Naive thymus-derived CD4-positive, alpha-beta T cell (primary cell): ENCODE measurements around the gene ATP8A1. TPM values are rescaled to one million over a fixed set of nuclear protein-coding genes. Genes with fewer than 3 reads are reported as not detected.

Source experiments
- ATAC-seq: fragments of 150-1000 bp; cut with Tn5 transposase; 2 replicates; pipeline ENCODE4 v1.10.0; 2021; ENCODE audit warnings: mild to moderate bottlenecking, moderate library complexity
- CTCF ChIA-PET: fragments of 350-600 bp; sonication (Branson Sonifier 250); formaldehyde crosslinking; loops from one replicate; lab custom pipeline; 2021; ENCODE audit warnings: antibody characterized with exemption; lab: Charles Lee
- POLR2A ChIA-PET: fragments of 350-600 bp; sonication (Branson Sonifier 250); formaldehyde crosslinking; loops from one replicate; lab custom pipeline; 2021; ENCODE audit warnings: antibody characterized with exemption, inconsistent platforms; lab: Charles Lee
- DNase-seq, 9 donors: peaks; one replicate each; pipeline versions ENCODE4 v3.0.0 to v3.0.0-alpha.2; 2020 to 2022; ENCODE audit warnings: mixed read lengths in 1 of 9
- H3K27ac ChIP-seq: one replicate; pipeline ENCODE4 v1.7.0; 2013; ENCODE audit warnings: mild to moderate bottlenecking, low read depth, low read length, moderate library complexity
- H3K27me3 ChIP-seq, 2 donors: one replicate each; pipeline ENCODE4 v1.7.0; 2013; ENCODE audit warnings: low read length in 2 of 2, mild to moderate bottlenecking in 2 of 2, moderate library complexity in 2 of 2; ENCODE audit not compliant: control insufficient read depth in 2 of 2, insufficient read depth in 2 of 2
- H3K36me3 ChIP-seq, 3 experiments: 1 replicate in 2 of 3; 2 replicates in 1 of 3; pipeline ENCODE4 v1.7.0; 2013; ENCODE audit warnings: low read length in 3 of 3, mild to moderate bottlenecking in 3 of 3, moderate library complexity in 1 of 3; ENCODE audit not compliant: insufficient read depth in 3 of 3, control insufficient read depth in 2 of 3
- H3K4me1 ChIP-seq, 2 donors: one replicate each; pipeline ENCODE4 v1.7.0; 2013; ENCODE audit warnings: low read length in 2 of 2, mild to moderate bottlenecking in 2 of 2, moderate library complexity in 1 of 2; ENCODE audit not compliant: control insufficient read depth in 2 of 2, insufficient read depth in 2 of 2
- H3K4me3 ChIP-seq: 2 replicates; pipeline ENCODE4 v1.7.0; 2013; ENCODE audit warnings: mild to moderate bottlenecking, low read length
- H3K9me3 ChIP-seq, 3 experiments: 1 replicate in 2 of 3; 2 replicates in 1 of 3; pipeline ENCODE4 v1.7.0; 2013; ENCODE audit warnings: low read length in 3 of 3; ENCODE audit not compliant: control insufficient read depth in 2 of 3
- H3K27ac Mint-ChIP-seq, 9 donors: one replicate each; pipeline ENCODE4 v1.8.0; 2020 to 2022; ENCODE audit warnings: mixed read lengths in 9 of 9, mild to moderate bottlenecking in 8 of 9, moderate library complexity in 5 of 9, inconsistent platforms in 2 of 9
- H3K27me3 Mint-ChIP-seq, 5 donors: one replicate each; pipeline ENCODE4 v1.8.0; 2021 to 2022; ENCODE audit warnings: mixed read lengths in 5 of 5, mild to moderate bottlenecking in 1 of 5
- H3K36me3 Mint-ChIP-seq, 5 donors: one replicate each; pipeline ENCODE4 v1.8.0; 2020 to 2022; ENCODE audit warnings: mixed read lengths in 5 of 5, mild to moderate bottlenecking in 3 of 5, inconsistent platforms in 1 of 5
- H3K4me1 Mint-ChIP-seq, 7 donors: one replicate each; pipeline ENCODE4 v1.8.0; 2020 to 2022; ENCODE audit warnings: mixed read lengths in 7 of 7, mild to moderate bottlenecking in 3 of 7, inconsistent platforms in 1 of 7
- H3K4me3 Mint-ChIP-seq, 10 donors: one replicate each; pipeline ENCODE4 v1.8.0; 2020 to 2022; ENCODE audit warnings: mild to moderate bottlenecking in 10 of 10, mixed read lengths in 10 of 10, moderate library complexity in 6 of 10, inconsistent platforms in 2 of 10
- H3K9me3 Mint-ChIP-seq, 11 donors: one replicate each; pipeline ENCODE4 v1.8.0; 2020 to 2022; ENCODE audit warnings: mixed read lengths in 11 of 11, mild to moderate bottlenecking in 4 of 11, inconsistent platforms in 1 of 11, moderate library complexity in 1 of 11
- intact Hi-C, 2 donors: fragments of 100-400 bp; cut with micrococcal nuclease; formaldehyde crosslinking; loops; one replicate each; pipeline ENCODE4 v1.15.1; 2023
- polyA plus RNA-seq, 2 donors: library from polyadenylated mRNA; unstranded; fragments of 300-500 nt; fragmentation: Illumina TruSeq; gene quantifications; one replicate each; pipeline ENCODE4 v1.2.3, GENCODE V29; 2021
- total RNA-seq, 6 experiments: library from RNA in 5 of 6; stranded (reverse) in 5 of 6; gene quantifications; 1 replicate in 5 of 6; 2 replicates in 1 of 6; pipeline ENCODE4 v1.2.3 and lab custom pipeline; 2021 to 2026

The ATP8A1 gene
- total and polyA plus RNA-seq, 7 experiments from 2014 or later: 8.8 to 66.8 (median 48.5) TPM

- no peaks in the 10 kb centered on the region for H3K36me3 ChIP-seq
- Mint-ChIP-seq H3K27ac (peak overlapping the region in 7 of 9 donors; percentile 2 to 85 (median 57)), H3K4me1 (peaks cover 0 to 4% (median 0%) of the 10 kb centered on the region in 7 donors), H3K4me3 (no peak overlapping the region), H3K27me3 (no peaks in the 10 kb centered on the region), H3K36me3 (peaks cover 0 to 9% (median 0%) of the 10 kb centered on the region in 5 donors), H3K9me3 (no peaks in the 10 kb centered on the region)
- no peaks in the 10 kb centered on the region for H3K27me3 ChIP-seq
- ChIA-PET CTCF (interaction anchor here (2.1 to 2.3 kb wide), 2 partner anchors 179 to 294 kb away, joined by 5 to 18 read pairs; no protein-coding TSS in a partner anchor), POLR2A (no interaction called here)
- H3K27ac ChIP-seq: no peak overlapping the region
- ATAC-seq: no peak
- no peak for DNase-seq
- H3K4me3 ChIP-seq: no peak overlapping the region
- intact Hi-C loops: no loop called here
- no peaks in the 10 kb centered on the region for H3K9me3 ChIP-seq
- H3K4me1 ChIP-seq: no peaks in the 10 kb centered on the region
These were observed 86.7 kb downstream of the ATP8A1 start for GRCh38 chr4:42570221-42570620.

GRCh38 chr4:42568610-42569207 lies 88.2 kb downstream of the ATP8A1 start:
- Mint-ChIP-seq H3K27me3 (no peaks in the 10 kb centered on the region), H3K27ac (peak overlapping the region in 4 of 9 donors; percentile 11 to 84 (median 57)), H3K36me3 (peaks cover 0 to 16% (median 3%) of the 10 kb centered on the region in 5 donors), H3K4me3 (no peak overlapping the region), H3K4me1 (peaks cover 0 to 4% (median 0%) of the 10 kb centered on the region in 7 donors), H3K9me3 (no peaks in the 10 kb centered on the region)
- DNase-seq: peak in 8 of 9 donors; percentile 31 to 69 (median 62)
- no peak overlapping the region for H3K27ac ChIP-seq
- H3K4me3 ChIP-seq: no peak overlapping the region
- ChIA-PET CTCF (interaction anchor here (0.6 to 2.1 kb wide), 16 partner anchors 20 to 299 kb away, joined by 3 to 29 read pairs (median 4); no protein-coding TSS in a partner anchor), POLR2A (interaction anchor here (1.6 kb wide), 1 partner anchor 88 kb away, joined by 7 read pairs; the partner anchor contains the start of gene ATP8A1)
- intact Hi-C loops: loop anchor here (1.0 to 2.0 kb wide), 8 partner anchors 88 to 297 kb away; partner anchors contain the start of gene ATP8A1 (in 1 of the 2)
- H3K9me3 ChIP-seq: no peaks in the 10 kb centered on the region
- H3K27me3 ChIP-seq: no peaks in the 10 kb centered on the region
- no peaks in the 10 kb centered on the region for H3K4me1 ChIP-seq
- no peaks in the 10 kb centered on the region for H3K36me3 ChIP-seq
- peak; percentile 91 for ATAC-seq

- Histone ChIP-seq H3K4me3 (no peak overlapping the region), H3K36me3 (peaks cover 0 to 11% (median 0%) of the 10 kb centered on the region in 3 experiments), H3K4me1 (no peaks in the 10 kb centered on the region), H3K27ac (no peak overlapping the region), H3K9me3 (no peaks in the 10 kb centered on the region), H3K27me3 (no peaks in the 10 kb centered on the region)
- H3K9me3 Mint-ChIP-seq: no peaks in the 10 kb centered on the region
- CTCF ChIA-PET: interaction anchor here (0.5 to 2.4 kb wide), 4 partner anchors 146 to 297 kb away, joined by 3 to 10 read pairs (median 3); no protein-coding TSS in a partner anchor
- POLR2A ChIA-PET: no interaction called here
- no peak for DNase-seq
- H3K27ac Mint-ChIP-seq: no peak overlapping the region
- peaks cover 0 to 5% (median 3%) of the 10 kb centered on the region in 7 donors for H3K4me1 Mint-ChIP-seq
- ATAC-seq: no peak
- peaks cover 3 to 31% (median 18%) of the 10 kb centered on the region in 5 donors for H3K36me3 Mint-ChIP-seq
- H3K27me3 Mint-ChIP-seq: no peaks in the 10 kb centered on the region
- intact Hi-C loops: no loop called here
- H3K4me3 Mint-ChIP-seq: no peak overlapping the region
These were observed 90.1 kb downstream of the ATP8A1 start for GRCh38 chr4:42566835-42567234.

- no peak overlapping the region for H3K27ac Mint-ChIP-seq
- no peak overlapping the region for H3K4me3 ChIP-seq
- H3K27me3 Mint-ChIP-seq: no peaks in the 10 kb centered on the region
- DNase-seq (no peak), ATAC-seq (no peak)
- H3K9me3 Mint-ChIP-seq: no peaks in the 10 kb centered on the region
- no peaks in the 10 kb centered on the region for H3K27me3 ChIP-seq
- H3K27ac ChIP-seq: no peak overlapping the region
- H3K4me1 Mint-ChIP-seq: peaks cover 0 to 5% (median 0%) of the 10 kb centered on the region in 7 donors
- H3K36me3 ChIP-seq: peaks cover 0 to 21% (median 0%) of the 10 kb centered on the region in 3 experiments
- H3K4me3 Mint-ChIP-seq: no peak overlapping the region
- H3K9me3 ChIP-seq: no peaks in the 10 kb centered on the region
- ChIA-PET POLR2A (no interaction called here), CTCF (no interaction called here)
- peaks cover 3 to 38% (median 21%) of the 10 kb centered on the region in 5 donors for H3K36me3 Mint-ChIP-seq
- intact Hi-C loops: no loop called here
- H3K4me1 ChIP-seq: no peaks in the 10 kb centered on the region
These were observed 94.9 kb downstream of the ATP8A1 start for GRCh38 chr4:42562016-42562415.

- H3K4me3 Mint-ChIP-seq: no peak overlapping the region
- intact Hi-C loops: no loop called here
- POLR2A ChIA-PET: no interaction called here
These were observed 95.9 kb downstream of the ATP8A1 start for GRCh38 chr4:42561031-42561430.

GRCh38 chr4:42560467-42560861 lies 96.4 kb downstream of the ATP8A1 start:
- intact Hi-C loops: no loop called here
- H3K36me3 Mint-ChIP-seq: peaks cover 3 to 38% (median 24%) of the 10 kb centered on the region in 5 donors
- no peaks in the 10 kb centered on the region for H3K4me1 ChIP-seq
- no peak overlapping the region for H3K4me3 ChIP-seq
- H3K27ac ChIP-seq: no peak overlapping the region
- DNase-seq: no peak
- CTCF ChIA-PET: no interaction called here
- H3K27me3 ChIP-seq: no peaks in the 10 kb centered on the region
- no peaks in the 10 kb centered on the region for H3K9me3 ChIP-seq
- H3K4me3 Mint-ChIP-seq: no peak overlapping the region
- ATAC-seq: no peak
- H3K9me3 Mint-ChIP-seq: no peaks in the 10 kb centered on the region
- no peak overlapping the region for H3K27ac Mint-ChIP-seq
- H3K27me3 Mint-ChIP-seq: no peaks in the 10 kb centered on the region
- peaks cover 0 to 5% (median 0%) of the 10 kb centered on the region in 7 donors for H3K4me1 Mint-ChIP-seq
- POLR2A ChIA-PET: no interaction called here
- peaks cover 0 to 21% (median 0%) of the 10 kb centered on the region in 3 experiments for H3K36me3 ChIP-seq

More at GRCh38 chr4:42561031-42561430, 95.9 kb downstream of the ATP8A1 start:
- no peaks in the 10 kb centered on the region for H3K9me3 Mint-ChIP-seq
- H3K27me3 Mint-ChIP-seq: no peaks in the 10 kb centered on the region
- H3K27ac Mint-ChIP-seq: no peak overlapping the region
- peaks cover 0 to 5% (median 0%) of the 10 kb centered on the region in 7 donors for H3K4me1 Mint-ChIP-seq
- CTCF ChIA-PET: no interaction called here
- peaks cover 3 to 38% (median 21%) of the 10 kb centered on the region in 5 donors for H3K36me3 Mint-ChIP-seq
- no peaks in the 10 kb centered on the region for H3K27me3 ChIP-seq
- H3K9me3 ChIP-seq: no peaks in the 10 kb centered on the region
- H3K4me1 ChIP-seq: no peaks in the 10 kb centered on the region
- ATAC-seq (no peak), DNase-seq (no peak)
- peaks cover 0 to 21% (median 0%) of the 10 kb centered on the region in 3 experiments for H3K36me3 ChIP-seq
- no peak overlapping the region for H3K4me3 ChIP-seq
- no peak overlapping the region for H3K27ac ChIP-seq
